Measurements from ENCODE around the gene GOLIM4.

GOLIM4 gene

DNA sequence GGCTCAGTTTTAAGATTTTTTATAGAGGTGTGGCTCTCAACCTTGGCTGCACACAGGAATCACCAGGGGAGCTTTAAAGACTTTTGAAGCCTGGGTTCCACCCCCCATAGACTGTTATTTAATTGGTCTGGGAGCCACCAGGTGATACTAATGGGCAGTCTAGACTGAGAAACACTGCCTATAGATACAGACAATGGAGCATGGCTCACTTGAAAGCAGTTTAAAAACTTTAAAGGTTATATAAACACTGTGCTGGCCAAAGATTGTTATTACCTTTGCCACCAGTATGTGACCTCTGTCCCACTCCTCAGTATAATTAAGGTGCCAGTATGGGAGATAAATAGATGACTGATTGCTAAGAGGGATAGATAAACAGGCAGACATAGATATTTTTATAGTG is 3.8 kb downstream of the GOLIM4 start:
- peaks cover 19% of the 10 kb centered on the region for H3K36me3 Mint-ChIP-seq (ENCODE audit: low read depth)
- H3K9me3 Mint-ChIP-seq: no peaks in the 10 kb centered on the region
- H3K4me3 Mint-ChIP-seq: no peak overlapping the region
- intact Hi-C loops (cut with micrococcal nuclease): loop anchor here (10.0 kb wide), 1 partner anchor 1673 kb away; the partner anchor contains the start of genes ACTRT3 and TERC
- no peak overlapping the region for H3K27ac Mint-ChIP-seq
- peaks cover 36% of the 10 kb centered on the region for H3K4me1 Mint-ChIP-seq (ENCODE audit: low read depth)
- H3K27me3 Mint-ChIP-seq: no peaks in the 10 kb centered on the region

DNA sequence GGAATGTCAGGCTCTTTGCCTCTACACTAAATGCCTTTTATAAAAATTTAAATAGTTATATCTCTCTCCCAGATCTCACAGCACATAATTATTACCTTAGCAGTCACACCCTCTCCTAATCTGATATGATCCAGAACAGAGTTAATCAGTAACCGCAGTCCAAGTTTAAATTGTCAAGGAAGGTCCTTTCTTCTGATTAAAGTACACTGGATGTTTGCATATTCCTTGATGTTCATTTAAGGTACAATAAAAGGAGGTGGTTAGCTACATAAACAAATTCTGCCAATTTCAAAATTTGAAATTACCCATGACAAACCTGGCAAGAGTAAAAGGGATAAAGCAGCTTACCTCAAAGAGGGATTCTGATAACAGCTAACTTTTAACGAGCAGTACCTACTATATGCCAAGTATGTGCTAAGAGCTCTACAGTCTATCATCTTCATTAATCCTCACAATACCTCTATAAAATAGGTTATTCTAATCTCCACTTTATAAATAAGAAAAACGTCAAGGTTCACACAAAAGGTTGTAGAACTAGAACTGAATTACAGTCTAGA is 4.3 kb downstream of the GOLIM4 start:
- H3K4me3 Mint-ChIP-seq: no peak overlapping the region
- no peak overlapping the region for H3K27ac Mint-ChIP-seq
- H3K4me1 Mint-ChIP-seq (ENCODE audit: low read depth): peaks cover 36% of the 10 kb centered on the region
- intact Hi-C loops (cut with micrococcal nuclease): loop anchor here (10.0 kb wide), 1 partner anchor 1673 kb away; the partner anchor contains the start of genes ACTRT3 and TERC
- H3K27me3 Mint-ChIP-seq: no peaks in the 10 kb centered on the region
- H3K36me3 Mint-ChIP-seq (ENCODE audit: low read depth): peaks cover 19% of the 10 kb centered on the region
- H3K9me3 Mint-ChIP-seq: no peaks in the 10 kb centered on the region

DNA sequence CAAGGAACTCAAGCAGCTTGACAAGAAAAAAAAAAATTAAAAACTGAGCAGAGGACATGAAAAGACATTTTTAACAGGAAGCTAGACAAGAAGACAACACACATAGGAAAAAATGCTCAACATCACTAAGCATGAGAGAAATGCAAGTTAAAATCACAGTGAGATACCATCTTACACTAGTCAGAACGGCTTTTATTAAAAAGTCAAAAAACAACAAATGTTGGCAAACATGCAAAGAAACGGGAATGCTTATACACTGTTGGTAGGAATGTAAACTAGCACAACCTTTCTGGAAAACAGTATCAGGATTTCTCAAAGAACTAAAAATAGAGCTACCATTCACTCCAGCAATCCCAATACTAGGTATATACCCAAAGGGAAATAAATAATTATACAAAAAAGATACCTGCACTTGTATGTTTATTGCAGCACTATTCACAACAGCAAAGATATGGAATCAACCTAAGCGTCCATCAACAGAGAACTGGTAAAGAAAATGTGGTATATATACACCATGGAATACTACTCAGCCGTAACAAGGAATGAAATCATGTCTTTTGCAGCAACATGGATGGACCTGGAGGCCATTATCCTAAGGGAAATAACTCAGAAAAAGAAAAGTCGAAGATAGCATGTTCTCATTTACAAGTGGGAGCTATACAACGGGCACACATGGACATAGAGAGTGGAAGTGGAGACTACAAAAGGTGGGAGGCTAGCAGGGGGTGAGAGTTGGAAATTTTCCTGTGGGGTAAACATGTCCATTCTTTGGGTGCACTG is 5.2 kb downstream of the GOLIM4 start:
- intact Hi-C loops (cut with micrococcal nuclease): loop anchor here (10.0 kb wide), 1 partner anchor 1674 kb away; the partner anchor contains the start of genes ACTRT3 and TERC
- H3K36me3 Mint-ChIP-seq (ENCODE audit: low read depth): peaks cover 10% of the 10 kb centered on the region
- no peak overlapping the region for H3K27ac Mint-ChIP-seq
- H3K4me3 Mint-ChIP-seq: no peak overlapping the region
- H3K9me3 Mint-ChIP-seq: no peaks in the 10 kb centered on the region
- no peaks in the 10 kb centered on the region for H3K27me3 Mint-ChIP-seq
- peaks cover 36% of the 10 kb centered on the region for H3K4me1 Mint-ChIP-seq (ENCODE audit: low read depth)

DNA sequence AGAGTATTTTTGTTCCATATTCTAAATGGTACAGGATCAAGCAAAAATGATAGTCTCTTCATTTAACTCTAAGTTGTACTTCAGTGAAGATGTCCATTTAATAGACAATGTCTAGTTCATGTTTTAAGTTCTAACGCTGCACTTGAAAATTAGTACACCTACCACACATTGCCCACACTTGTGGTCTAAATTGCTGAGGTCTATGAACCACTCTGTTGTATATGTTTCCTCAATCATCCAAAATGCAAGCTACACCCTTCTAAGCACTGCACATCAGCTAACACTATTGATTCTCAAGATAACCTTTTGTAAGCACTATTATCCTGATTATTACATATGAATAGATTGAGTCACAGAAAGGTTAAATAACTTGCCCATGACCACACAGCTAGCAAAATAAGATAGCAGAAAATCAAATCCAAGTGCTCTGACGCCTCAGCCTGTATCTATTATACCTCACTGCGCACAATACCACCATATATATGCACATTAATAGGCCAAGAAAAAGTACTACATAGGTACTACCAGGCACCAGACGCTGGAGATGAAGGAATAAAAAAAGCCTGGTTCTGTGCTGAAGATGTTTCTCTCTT is 6.4 kb downstream of the GOLIM4 start:
- Mint-ChIP-seq H3K27ac (no peak overlapping the region), H3K4me3 (no peak overlapping the region), H3K36me3 (ENCODE audit: low read depth) (no peaks in the 10 kb centered on the region), H3K4me1 (ENCODE audit: low read depth) (peaks cover 44% of the 10 kb centered on the region), H3K9me3 (no peaks in the 10 kb centered on the region), H3K27me3 (no peaks in the 10 kb centered on the region)
- intact Hi-C loops (cut with micrococcal nuclease): no loop called here

DNA sequence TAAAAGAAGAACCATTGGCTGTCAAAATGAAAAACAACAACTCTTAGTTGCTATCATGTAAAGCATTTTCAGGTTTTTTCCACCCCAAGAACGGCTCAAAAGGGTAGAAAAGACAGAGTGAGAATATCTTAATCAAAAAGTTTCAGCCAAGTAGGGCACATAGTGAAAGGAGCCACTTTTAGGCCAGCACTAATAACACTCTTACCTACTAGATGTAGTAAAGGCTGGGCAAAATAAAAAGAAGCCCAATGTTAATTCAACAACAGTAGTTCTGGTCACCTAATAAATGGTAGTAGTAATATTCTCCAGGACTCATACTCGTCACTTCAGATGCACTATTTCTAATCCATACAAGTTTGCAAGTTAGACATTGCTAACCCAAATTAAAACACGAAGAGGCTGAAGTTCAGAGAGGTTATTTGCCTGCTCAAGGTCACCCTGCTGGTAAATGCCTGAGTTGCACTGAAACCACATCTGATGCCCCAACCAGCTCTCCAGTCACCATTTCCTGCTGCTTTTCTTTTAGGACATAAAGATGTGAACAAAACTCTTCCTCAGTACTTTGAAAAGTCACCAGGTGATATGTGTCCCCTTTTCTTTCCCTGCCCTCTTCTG is 7.5 kb downstream of the GOLIM4 start:
- no peaks in the 10 kb centered on the region for H3K27me3 Mint-ChIP-seq
- H3K27ac Mint-ChIP-seq: no peak overlapping the region
- intact Hi-C loops (cut with micrococcal nuclease): no loop called here
- peaks cover 43% of the 10 kb centered on the region for H3K4me1 Mint-ChIP-seq (ENCODE audit: low read depth)
- H3K36me3 Mint-ChIP-seq (ENCODE audit: low read depth): no peaks in the 10 kb centered on the region
- H3K4me3 Mint-ChIP-seq: no peak overlapping the region
- H3K9me3 Mint-ChIP-seq: no peaks in the 10 kb centered on the region

DNA sequence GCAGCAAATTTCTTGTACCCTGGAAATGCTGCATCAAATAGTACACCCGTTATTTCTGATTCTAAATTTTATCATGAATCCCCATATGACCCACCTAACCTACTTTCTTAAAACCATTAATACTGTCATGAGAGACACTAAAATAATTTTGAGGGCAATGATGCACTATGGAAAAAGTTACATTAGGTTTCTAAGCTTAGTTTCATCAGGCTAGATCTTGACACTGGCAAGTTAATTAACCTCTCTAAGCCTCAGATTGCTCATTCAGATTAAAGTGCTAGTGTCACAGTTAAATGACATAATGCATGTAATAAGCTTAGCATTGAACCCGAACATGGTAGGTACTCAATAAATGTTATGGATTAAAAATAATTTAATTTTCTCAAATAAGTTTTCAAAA is 8.2 kb downstream of the GOLIM4 start:
- Mint-ChIP-seq H3K4me3 (no peak overlapping the region), H3K4me1 (ENCODE audit: low read depth) (peaks cover 37% of the 10 kb centered on the region), H3K27me3 (no peaks in the 10 kb centered on the region), H3K9me3 (no peaks in the 10 kb centered on the region), H3K27ac (no peak overlapping the region), H3K36me3 (ENCODE audit: low read depth) (no peaks in the 10 kb centered on the region)
- intact Hi-C loops (cut with micrococcal nuclease): no loop called here

DNA sequence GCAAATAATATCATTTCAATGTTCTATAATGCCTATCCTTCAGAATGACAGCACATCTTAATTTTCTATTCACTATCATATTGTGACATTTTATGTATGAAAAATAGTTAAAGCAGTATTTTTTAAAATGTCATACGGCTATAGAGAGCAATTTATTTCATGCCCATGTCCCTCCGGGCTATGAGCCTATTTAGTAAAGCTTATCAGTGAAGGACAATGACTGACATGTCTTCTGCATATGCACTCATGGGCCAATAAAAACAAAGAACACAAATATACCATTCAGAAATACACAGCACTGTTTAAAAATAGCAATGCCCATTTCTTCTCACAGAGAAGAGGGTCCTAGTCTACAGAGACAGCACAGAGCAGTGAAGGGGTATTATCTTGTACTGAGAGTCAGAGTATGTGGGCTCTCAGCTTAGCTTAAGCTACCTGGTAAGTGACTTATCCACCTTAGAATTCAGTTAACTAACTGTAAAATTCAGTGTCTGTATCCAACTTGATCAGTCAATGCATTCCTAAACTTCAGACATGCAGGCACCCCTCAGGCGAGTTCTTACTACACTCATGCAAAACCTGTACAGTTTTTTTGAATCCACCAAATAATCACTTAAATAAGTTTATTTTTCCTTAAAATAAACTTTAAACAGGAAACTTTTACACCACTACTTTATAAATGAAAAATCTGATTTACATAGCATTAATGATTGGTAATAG is 9.0 kb downstream of the GOLIM4 start:
- no peaks in the 10 kb centered on the region for H3K36me3 Mint-ChIP-seq (ENCODE audit: low read depth)
- intact Hi-C loops (cut with micrococcal nuclease): no loop called here
- H3K9me3 Mint-ChIP-seq: no peaks in the 10 kb centered on the region
- H3K4me1 Mint-ChIP-seq (ENCODE audit: low read depth): peaks cover 32% of the 10 kb centered on the region
- H3K27me3 Mint-ChIP-seq: no peaks in the 10 kb centered on the region
- no peak overlapping the region for H3K27ac Mint-ChIP-seq
- H3K4me3 Mint-ChIP-seq: no peak overlapping the region

DNA sequence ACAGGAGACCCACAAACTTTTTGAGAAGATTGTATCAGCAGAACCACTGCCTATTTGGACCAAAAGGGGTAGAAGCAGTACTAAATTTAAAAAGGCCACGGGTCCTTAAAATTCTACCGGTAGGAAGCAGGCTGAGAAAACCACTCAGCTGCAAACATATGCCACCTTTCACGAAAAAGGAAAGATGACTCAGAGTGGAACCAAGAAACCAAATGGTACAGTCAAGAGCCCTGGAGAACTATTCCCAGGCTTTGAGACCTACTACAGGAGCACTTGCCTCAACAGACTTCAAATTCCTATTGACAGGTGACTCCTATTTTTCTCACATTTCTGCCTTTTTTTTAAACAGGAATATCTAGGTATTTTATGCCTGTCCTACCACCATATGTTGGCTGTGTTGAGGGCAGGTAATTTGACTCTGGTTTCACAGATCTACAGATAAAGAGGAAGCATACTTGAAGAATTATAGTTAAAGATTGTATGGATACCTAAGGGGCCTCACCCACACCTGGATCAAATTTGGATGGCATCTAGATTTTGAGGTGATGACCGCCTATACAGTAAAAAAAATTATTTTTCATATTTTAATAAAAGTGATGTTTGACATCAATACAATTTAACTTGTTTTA is 10.1 kb downstream of the GOLIM4 start:
- Mint-ChIP-seq H3K27me3 (no peaks in the 10 kb centered on the region), H3K9me3 (no peaks in the 10 kb centered on the region), H3K4me3 (no peak overlapping the region), H3K4me1 (ENCODE audit: low read depth) (peaks cover 35% of the 10 kb centered on the region), H3K36me3 (ENCODE audit: low read depth) (no peaks in the 10 kb centered on the region), H3K27ac (no peak overlapping the region)
- intact Hi-C loops (cut with micrococcal nuclease): no loop called here

DNA sequence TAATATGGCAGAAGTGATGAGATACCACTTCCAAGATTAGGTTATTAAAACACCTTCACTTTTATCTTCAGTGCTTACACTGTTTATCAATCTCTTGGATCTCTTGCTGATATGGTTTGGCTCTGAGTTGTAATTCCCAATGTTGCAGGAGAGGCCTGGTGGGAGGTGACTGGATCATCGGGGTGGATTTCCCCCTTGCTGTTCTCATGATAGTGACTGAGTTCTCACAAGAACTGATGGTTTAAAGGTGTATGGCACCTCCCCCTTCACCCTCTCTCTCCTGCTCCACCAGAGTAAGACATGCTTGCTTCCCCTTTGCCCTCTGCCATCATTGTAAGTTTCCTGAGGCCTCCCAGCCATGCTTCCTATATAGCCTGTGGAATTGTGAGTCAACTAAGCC is 11.8 kb downstream of the GOLIM4 start:
- Mint-ChIP-seq H3K36me3 (ENCODE audit: low read depth) (no peaks in the 10 kb centered on the region), H3K4me3 (no peak overlapping the region), H3K27me3 (no peaks in the 10 kb centered on the region), H3K9me3 (no peaks in the 10 kb centered on the region), H3K27ac (no peak overlapping the region), H3K4me1 (ENCODE audit: low read depth) (peaks cover 27% of the 10 kb centered on the region)
- intact Hi-C loops (cut with micrococcal nuclease): no loop called here

DNA sequence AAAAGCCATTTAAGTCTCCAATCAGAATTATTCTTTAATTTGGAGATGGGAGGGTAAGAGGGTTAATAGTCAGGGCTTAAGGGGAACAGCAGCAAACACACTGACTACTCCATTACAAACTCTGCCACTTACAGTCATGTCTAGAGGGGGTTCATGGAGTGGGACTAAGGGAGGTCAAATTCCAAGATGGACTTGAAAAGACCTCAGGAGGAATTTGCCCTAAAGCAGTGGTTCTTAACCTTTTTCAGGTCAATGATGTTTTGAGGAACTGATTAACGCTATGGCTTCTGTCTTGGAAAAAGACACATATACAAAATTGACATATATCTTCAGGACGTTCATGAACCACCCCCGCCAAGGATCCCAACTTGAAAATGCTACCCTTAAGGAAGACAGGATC is 13.9 kb downstream of the GOLIM4 start:
- H3K9me3 Mint-ChIP-seq: no peaks in the 10 kb centered on the region
- intact Hi-C loops (cut with micrococcal nuclease): no loop called here
- H3K27ac Mint-ChIP-seq: no peak overlapping the region
- no peaks in the 10 kb centered on the region for H3K36me3 Mint-ChIP-seq (ENCODE audit: low read depth)
- H3K27me3 Mint-ChIP-seq: no peaks in the 10 kb centered on the region
- H3K4me3 Mint-ChIP-seq: no peak overlapping the region
- peaks cover 21% of the 10 kb centered on the region for H3K4me1 Mint-ChIP-seq (ENCODE audit: low read depth)

DNA sequence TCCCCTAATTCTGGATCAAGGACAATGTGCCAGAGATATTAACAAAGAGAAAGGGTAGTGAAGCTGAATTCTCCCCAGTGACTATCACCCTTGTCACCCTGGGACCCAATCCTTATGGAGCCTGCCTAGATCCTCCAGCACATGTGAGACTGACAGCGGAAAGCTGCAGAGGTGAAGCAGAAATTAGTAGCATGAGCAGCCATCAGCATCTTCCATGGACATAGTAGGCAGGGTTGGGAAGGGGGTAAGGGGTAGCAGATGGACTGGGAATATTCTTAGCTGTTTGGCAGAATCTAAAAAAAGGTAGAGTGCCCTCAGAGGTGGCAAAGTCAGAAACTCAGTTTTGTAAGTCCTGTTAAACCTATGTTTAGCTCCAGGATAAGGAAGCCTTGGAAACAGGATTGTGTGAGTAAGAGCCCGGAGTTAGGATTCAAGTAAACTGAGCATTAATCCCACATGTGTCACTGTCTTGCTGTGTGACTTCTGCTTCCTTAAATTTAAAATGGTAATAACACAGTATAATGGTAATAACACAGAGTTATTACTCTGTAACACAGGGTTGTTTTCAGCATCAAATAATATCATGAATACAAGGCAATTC is 14.5 kb downstream of the GOLIM4 start:
- Mint-ChIP-seq H3K4me1 (ENCODE audit: low read depth) (peaks cover 21% of the 10 kb centered on the region), H3K27me3 (no peaks in the 10 kb centered on the region), H3K36me3 (ENCODE audit: low read depth) (no peaks in the 10 kb centered on the region), H3K27ac (no peak overlapping the region), H3K9me3 (no peaks in the 10 kb centered on the region), H3K4me3 (no peak overlapping the region)
- intact Hi-C loops (cut with micrococcal nuclease): no loop called here

DNA sequence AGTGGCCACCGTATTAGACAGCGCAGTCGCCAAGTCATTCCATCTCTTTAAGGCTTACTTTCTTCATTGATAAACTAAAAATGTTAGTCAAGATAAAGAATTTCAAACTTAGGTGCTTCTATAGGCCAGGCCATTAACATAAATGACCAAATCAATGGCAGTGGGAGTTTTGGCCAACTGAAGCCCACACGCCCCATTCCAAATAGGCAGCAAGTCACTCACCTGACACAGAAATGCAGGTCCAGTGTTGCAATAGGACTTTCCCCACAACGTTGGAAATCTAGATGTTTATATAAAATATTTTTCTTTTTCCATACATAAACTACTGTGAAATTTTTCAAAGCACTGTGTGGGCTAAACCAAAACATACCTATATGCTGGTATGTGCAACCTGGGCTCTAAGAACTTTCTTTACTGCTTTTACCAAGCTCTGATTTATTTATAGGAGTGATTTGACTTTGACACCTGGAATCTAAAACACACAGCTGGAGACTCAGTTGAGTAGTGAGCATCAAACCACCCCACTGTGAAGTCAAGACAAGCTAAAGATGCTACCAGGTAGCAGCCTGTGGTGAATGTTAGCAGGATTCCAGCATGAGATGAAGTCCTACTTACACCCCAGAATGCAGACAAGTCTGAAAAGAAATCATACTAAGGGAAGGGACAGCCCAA is 15.1 kb downstream of the GOLIM4 start:
- Mint-ChIP-seq H3K27ac (no peak overlapping the region), H3K9me3 (no peaks in the 10 kb centered on the region), H3K4me1 (ENCODE audit: low read depth) (peaks cover 21% of the 10 kb centered on the region), H3K36me3 (ENCODE audit: low read depth) (no peaks in the 10 kb centered on the region), H3K27me3 (no peaks in the 10 kb centered on the region), H3K4me3 (no peak overlapping the region)
- intact Hi-C loops (cut with micrococcal nuclease): no loop called here

DNA sequence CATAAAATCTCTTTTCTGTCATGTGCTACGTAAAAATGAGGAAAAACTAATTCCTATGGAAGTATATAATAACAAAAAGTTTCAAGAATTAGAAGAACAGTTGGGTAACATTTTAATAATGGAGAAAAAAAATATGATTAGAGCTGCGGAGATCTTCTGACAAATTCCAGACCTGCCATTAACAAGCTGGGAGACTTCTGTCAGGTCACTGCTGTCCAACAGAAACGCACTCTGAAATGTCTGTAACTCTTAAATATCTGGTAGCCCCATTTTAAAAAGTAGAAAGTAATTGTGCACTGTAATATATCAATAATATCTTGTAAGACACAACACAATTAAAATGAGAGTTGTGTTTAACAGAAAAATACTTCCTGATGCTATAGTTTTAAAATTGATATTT is 15.7 kb downstream of the GOLIM4 start:
- intact Hi-C loops (cut with micrococcal nuclease): no loop called here
- Mint-ChIP-seq H3K27ac (no peak overlapping the region), H3K4me1 (ENCODE audit: low read depth) (peaks cover 18% of the 10 kb centered on the region), H3K4me3 (no peak overlapping the region), H3K27me3 (no peaks in the 10 kb centered on the region), H3K9me3 (no peaks in the 10 kb centered on the region), H3K36me3 (ENCODE audit: low read depth) (no peaks in the 10 kb centered on the region)

Measured in dendritic cell treated with granulocyte-macrophage colony-stimulating factor and Interleukin-4, amounts not matched to agents 40 ng/mL and 50 ng/mL, for 4 days (primary cell).